RKO (cell line): ENCODE results near the gene LRRC61.

Experiments
- DNase-seq: peaks from one replicate; pipeline ENCODE4 v3.0.0-alpha.2; 2016; ENCODE audit warnings: low spot score

Gene LRRC61

GRCh38 chr7:150357270-150357669 is 34.1 kb downstream of the LRRC61 start:
- DNase-seq: no peak

GRCh38 chr7:150357771-150358427 is 34.7 kb downstream of the LRRC61 start:
- DNase-seq: peak; percentile 83

GRCh38 chr7:150358433-150358832 is 35.3 kb downstream of the LRRC61 start:
- DNase-seq: no peak

GRCh38 chr7:150358988-150359621 is 36.0 kb downstream of the LRRC61 start:
- DNase-seq: no peak

- no peak for DNase-seq
Observed at GRCh38 chr7:150359622-150360362, 36.6 kb downstream of the LRRC61 start.

- no peak for DNase-seq
Observed at GRCh38 chr7:150360363-150361058, 37.4 kb downstream of the LRRC61 start.

- no peak for DNase-seq
Observed at GRCh38 chr7:150361402-150361801, 38.2 kb downstream of the LRRC61 start.

- DNase-seq: no peak
Observed at GRCh38 chr7:150361807-150362621, 38.9 kb downstream of the LRRC61 start.

- no peak for DNase-seq
Observed at GRCh38 chr7:150363370-150363769, 40.2 kb downstream of the LRRC61 start.

- no peak for DNase-seq
Observed at GRCh38 chr7:150363872-150364271, 40.7 kb downstream of the LRRC61 start.

GRCh38 chr7:150365194-150365593 is 42.0 kb downstream of the LRRC61 start:
- DNase-seq: no peak

GRCh38 chr7:150365673-150366398 is 42.7 kb downstream of the LRRC61 start:
- DNase-seq: no peak

GRCh38 chr7:150367677-150368095 is 44.5 kb downstream of the LRRC61 start:
- DNase-seq: peak; percentile 94

- peak; percentile 91 for DNase-seq
Observed at GRCh38 chr7:150368096-150368883, 45.1 kb downstream of the LRRC61 start, which contains the start of gene REPIN1. TSS of gene REPIN1 (plus strand) at chr7:150368822. CDS start at chr7:150369712, 890 bp downstream.

GRCh38 chr7:150368884-150369747 is 46.0 kb downstream of the LRRC61 start:
- DNase-seq: peak; percentile 88

GRCh38 chr7:150369748-150370501 is 46.8 kb downstream of the LRRC61 start:
- DNase-seq: peak; percentile 50

GRCh38 chr7:150370612-150371071 is 47.5 kb downstream of the LRRC61 start:
- DNase-seq: peak; percentile 61
